Stomach (tissue), 9 donors: ENCODE results near the gene RARG. TPM values are rescaled to one million over a fixed set of nuclear protein-coding genes. Genes with fewer than 3 reads are reported as not detected.

Source experiments
- DNase-seq, 2 donors: peaks; one replicate each; pipeline versions ENCODE4 v3.0.0 to v3.0.0-alpha.2; 2013 to 2019
- H3K27ac ChIP-seq, 5 donors: fragments of 200-600 bp in 4 of 5; sonication (generic) in 4 of 5; one replicate each; pipeline ENCODE4 v1.5.1; 2013 to 2019; ENCODE audit warnings: mild to moderate bottlenecking in 1 of 5, moderate library complexity in 1 of 5
- H3K27me3 ChIP-seq, 3 donors: fragments of 200-600 bp; sonication (generic); one replicate each; pipeline ENCODE4 v1.5.1; 2017 to 2019; ENCODE audit warnings: mixed run types in 1 of 3
- H3K36me3 ChIP-seq, 4 donors: fragments of 200-600 bp; sonication (generic); 1 replicate in 3 of 4; 2 replicates in 1 of 4; pipeline ENCODE4 v1.5.1; 2016 to 2019
- H3K4me1 ChIP-seq, 4 donors: fragments of 200-600 bp; sonication (generic); one replicate each; pipeline ENCODE4 v1.5.1; 2016 to 2019
- H3K4me3 ChIP-seq, 4 donors: fragments of 200-600 bp; sonication (generic) in 3 of 4; one replicate each; pipeline ENCODE4 v1.5.1; 2016 to 2019; ENCODE audit warnings: mild to moderate bottlenecking in 1 of 4
- H3K9me3 ChIP-seq, 4 donors: fragments of 200-600 bp; sonication (generic); one replicate each; pipeline ENCODE4 v1.5.1; 2016 to 2019
- EP300 ChIP-seq: sonication (generic); formaldehyde crosslinking; IDR thresholded peaks from one replicate; pipeline ENCODE4 v1.6.1; 2017; ENCODE audit warnings: antibody characterized with exemption
- POLR2A ChIP-seq, 4 donors: fragments of 450-650 bp; IDR thresholded peaks; one replicate each; pipeline ENCODE4 v1.6.1; 2016; ENCODE audit warnings: antibody characterized with exemption in 4 of 4, control low read depth in 2 of 4, mild to moderate bottlenecking in 1 of 4, moderate library complexity in 1 of 4
- POLR2AphosphoS5 ChIP-seq, 3 donors: sonication (generic); formaldehyde crosslinking; IDR thresholded peaks; one replicate each; pipeline ENCODE4 v1.6.1; 2016; ENCODE audit warnings: antibody characterized with exemption in 3 of 3
- WGBS, 5 donors: extraction: QIAGEN DNeasy Blood & Tissue Kit in 3 of 5; methylation state at CpG; one replicate each; pipeline versions ENCODE4 v1.1.5 to v1.1.7; 2013 to 2018; 5-methylcytosine and 5-hydroxymethylcytosine counted together
- intact Hi-C: fragments of 100-400 bp; cut with DNase I; formaldehyde crosslinking; loops from one replicate; pipeline ENCODE4 v1.15.1; 2023; ENCODE audit warnings: low total_unique reads
- polyA plus RNA-seq, 3 donors: library from polyadenylated mRNA; stranded (reverse); fragments of 200-250 nt; gene quantifications; one replicate each; pipeline ENCODE4 v1.2.3, GENCODE V29; 2013
- total RNA-seq, 5 donors: library from RNA; depleted of rRNA; stranded (reverse); fragments of >200 nt; gene quantifications; one replicate each; pipeline versions ENCODE4 v1.1.0 to v1.2.3, GENCODE V29; 2014 to 2016
- TF ChIP-seq, protein P1 (sequence below), 7 experiments: fragments of 450-650 bp in 4 of 7; fragments of 200-600 bp in 3 of 7; sonication (generic) in 3 of 7; IDR thresholded peaks; one replicate each; pipeline ENCODE4 v1.5.1; 2016 to 2019; ENCODE audit warnings: antibody characterized with exemption in 7 of 7, control low read depth in 2 of 7, mild to moderate bottlenecking in 1 of 7
- donor health status: healthy with polysubstance abuse.
- donor health status: Bipolar disorder and iron deficiency.
- donor health status: healthy.

Gene RARG
- total and polyA plus RNA-seq, 8 donors = 2.0 to 37.7 (median 9.6) TPM

DNA sequence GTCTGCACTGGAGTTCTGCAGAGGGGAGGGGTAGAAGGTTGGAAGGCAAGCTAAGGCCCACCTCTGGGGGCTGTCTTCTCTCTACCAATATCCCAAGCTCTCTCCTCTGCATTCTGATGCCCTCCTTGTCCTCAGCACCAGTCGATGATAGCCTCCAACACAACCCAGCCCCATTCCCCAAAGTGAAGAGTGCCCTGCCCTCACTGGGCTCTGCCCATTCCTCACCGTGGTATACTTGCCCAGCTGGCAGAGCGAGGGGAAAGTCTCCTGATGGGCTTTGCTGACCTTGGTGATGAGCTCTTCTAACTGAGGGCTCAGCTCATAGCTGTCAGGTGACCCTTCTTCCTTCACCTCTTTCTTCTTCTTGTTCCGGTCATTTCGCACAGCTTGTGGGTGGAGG is 17.8 kb downstream of the RARG start:
- intact Hi-C loops = loop anchor here (10.0 kb wide), 1 partner anchor 71 kb away; no protein-coding TSS in a partner anchor
- no peak overlapping the region for H3K4me3 ChIP-seq
- DNase-seq = no peak
- peaks cover 37 to 68% (median 55%) of the 10 kb centered on the region in 4 donors for H3K4me1 ChIP-seq
- H3K27ac ChIP-seq = peak overlapping the region in 3 of 5 donors; percentile 25 to 99 (median 99)
- TF ChIP-seq POLR2AphosphoS5 (IDR thresholded peaks at IDR 0.05) (no peak), POLR2A (IDR thresholded peaks at IDR 0.05) (no peak), EP300 (no peak)
- TF ChIP-seq, protein P1, sequence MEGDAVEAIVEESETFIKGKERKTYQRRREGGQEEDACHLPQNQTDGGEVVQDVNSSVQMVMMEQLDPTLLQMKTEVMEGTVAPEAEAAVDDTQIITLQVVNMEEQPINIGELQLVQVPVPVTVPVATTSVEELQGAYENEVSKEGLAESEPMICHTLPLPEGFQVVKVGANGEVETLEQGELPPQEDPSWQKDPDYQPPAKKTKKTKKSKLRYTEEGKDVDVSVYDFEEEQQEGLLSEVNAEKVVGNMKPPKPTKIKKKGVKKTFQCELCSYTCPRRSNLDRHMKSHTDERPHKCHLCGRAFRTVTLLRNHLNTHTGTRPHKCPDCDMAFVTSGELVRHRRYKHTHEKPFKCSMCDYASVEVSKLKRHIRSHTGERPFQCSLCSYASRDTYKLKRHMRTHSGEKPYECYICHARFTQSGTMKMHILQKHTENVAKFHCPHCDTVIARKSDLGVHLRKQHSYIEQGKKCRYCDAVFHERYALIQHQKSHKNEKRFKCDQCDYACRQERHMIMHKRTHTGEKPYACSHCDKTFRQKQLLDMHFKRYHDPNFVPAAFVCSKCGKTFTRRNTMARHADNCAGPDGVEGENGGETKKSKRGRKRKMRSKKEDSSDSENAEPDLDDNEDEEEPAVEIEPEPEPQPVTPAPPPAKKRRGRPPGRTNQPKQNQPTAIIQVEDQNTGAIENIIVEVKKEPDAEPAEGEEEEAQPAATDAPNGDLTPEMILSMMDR (IDR thresholded peaks at IDR 0.05) = no peak
- WGBS, 5 donors = 76 to 87% (median 84%) methylated on average over 5 of the region's 5 CpGs
- peaks cover 41 to 59% (median 57%) of the 10 kb centered on the region in 4 donors for H3K36me3 ChIP-seq
- no peaks in the 10 kb centered on the region for H3K27me3 ChIP-seq
- no peaks in the 10 kb centered on the region for H3K9me3 ChIP-seq

DNA sequence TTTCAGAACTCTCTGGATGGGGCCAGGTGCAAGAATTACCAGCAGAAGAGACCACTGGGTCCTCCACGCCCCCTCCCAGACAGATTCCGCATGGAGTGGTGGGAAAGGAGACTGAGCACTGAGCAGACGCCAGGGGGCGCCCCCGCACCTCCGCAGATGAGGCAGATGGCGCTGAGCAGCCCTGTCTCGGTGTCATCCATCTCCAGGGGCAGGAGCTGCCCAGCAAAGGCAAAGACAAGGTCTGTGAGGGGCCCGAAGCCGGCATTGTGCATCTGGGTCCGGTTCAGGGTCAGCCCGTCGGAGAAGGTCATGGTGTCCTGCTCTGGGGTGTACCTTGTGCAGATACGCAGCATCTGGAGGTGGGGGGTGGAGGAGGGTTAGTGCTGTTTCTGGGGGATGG is 18.7 kb downstream of the RARG start:
- WGBS, 5 donors = 12 to 17% (median 13%) methylated on average over 11 to 14 of the region's 14 CpGs
- Histone ChIP-seq H3K27me3 (no peaks in the 10 kb centered on the region), H3K4me1 (peaks cover 28 to 68% (median 55%) of the 10 kb centered on the region in 4 donors), H3K36me3 (peaks cover 41 to 59% (median 57%) of the 10 kb centered on the region in 4 donors), H3K9me3 (no peaks in the 10 kb centered on the region), H3K27ac (no peak overlapping the region), H3K4me3 (no peak overlapping the region)
- TF ChIP-seq, protein P1 (IDR thresholded peaks at IDR 0.05) = peak in 6 of 7 experiments; percentile 39 to 96 (median 88)
- TF ChIP-seq EP300 (no peak), POLR2A (IDR thresholded peaks at IDR 0.05) (no peak), POLR2AphosphoS5 (IDR thresholded peaks at IDR 0.05) (peak in 2 of 3 donors; percentile 24 to 58)
- peak; percentile 84 to 93 for DNase-seq
- intact Hi-C loops = loop anchor here (10.0 kb wide), 1 partner anchor 71 kb away; no protein-coding TSS in a partner anchor

DNA sequence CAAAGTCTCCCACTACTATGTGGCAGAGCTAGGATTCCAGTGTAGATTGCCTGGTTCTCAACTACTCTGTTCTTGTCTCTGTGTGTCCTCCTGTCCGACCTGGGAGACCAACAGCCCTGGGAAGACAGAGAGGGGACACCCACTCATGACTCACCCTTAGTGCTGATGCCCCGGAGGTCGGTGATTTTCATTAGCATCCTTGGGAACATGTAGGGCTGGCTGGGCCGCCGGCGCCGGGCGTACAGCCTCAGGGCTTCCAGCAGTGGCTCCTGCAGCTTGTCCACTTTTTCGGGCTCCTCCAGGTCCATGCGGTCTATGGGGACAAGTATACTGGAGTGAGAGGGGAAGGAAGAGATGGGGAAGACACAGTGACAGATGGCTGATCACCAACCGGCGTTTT is 19.1 kb downstream of the RARG start:
- WGBS, 5 donors = 54 to 69% (median 64%) methylated on average over 11 to 12 of the region's 12 CpGs
- peaks cover 24 to 68% (median 53%) of the 10 kb centered on the region in 4 donors for H3K4me1 ChIP-seq
- no peak overlapping the region for H3K4me3 ChIP-seq
- intact Hi-C loops = loop anchor here (10.0 kb wide), 1 partner anchor 72 kb away; no protein-coding TSS in a partner anchor
- no peak overlapping the region for H3K27ac ChIP-seq
- DNase-seq = no peak
- H3K36me3 ChIP-seq = peaks cover 41 to 59% (median 57%) of the 10 kb centered on the region in 4 donors
- no peaks in the 10 kb centered on the region for H3K27me3 ChIP-seq
- no peaks in the 10 kb centered on the region for H3K9me3 ChIP-seq
- TF ChIP-seq, protein P1 (IDR thresholded peaks at IDR 0.05) = no peak
- TF ChIP-seq EP300 (no peak), POLR2A (IDR thresholded peaks at IDR 0.05) (no peak), POLR2AphosphoS5 (IDR thresholded peaks at IDR 0.05) (no peak)

DNA sequence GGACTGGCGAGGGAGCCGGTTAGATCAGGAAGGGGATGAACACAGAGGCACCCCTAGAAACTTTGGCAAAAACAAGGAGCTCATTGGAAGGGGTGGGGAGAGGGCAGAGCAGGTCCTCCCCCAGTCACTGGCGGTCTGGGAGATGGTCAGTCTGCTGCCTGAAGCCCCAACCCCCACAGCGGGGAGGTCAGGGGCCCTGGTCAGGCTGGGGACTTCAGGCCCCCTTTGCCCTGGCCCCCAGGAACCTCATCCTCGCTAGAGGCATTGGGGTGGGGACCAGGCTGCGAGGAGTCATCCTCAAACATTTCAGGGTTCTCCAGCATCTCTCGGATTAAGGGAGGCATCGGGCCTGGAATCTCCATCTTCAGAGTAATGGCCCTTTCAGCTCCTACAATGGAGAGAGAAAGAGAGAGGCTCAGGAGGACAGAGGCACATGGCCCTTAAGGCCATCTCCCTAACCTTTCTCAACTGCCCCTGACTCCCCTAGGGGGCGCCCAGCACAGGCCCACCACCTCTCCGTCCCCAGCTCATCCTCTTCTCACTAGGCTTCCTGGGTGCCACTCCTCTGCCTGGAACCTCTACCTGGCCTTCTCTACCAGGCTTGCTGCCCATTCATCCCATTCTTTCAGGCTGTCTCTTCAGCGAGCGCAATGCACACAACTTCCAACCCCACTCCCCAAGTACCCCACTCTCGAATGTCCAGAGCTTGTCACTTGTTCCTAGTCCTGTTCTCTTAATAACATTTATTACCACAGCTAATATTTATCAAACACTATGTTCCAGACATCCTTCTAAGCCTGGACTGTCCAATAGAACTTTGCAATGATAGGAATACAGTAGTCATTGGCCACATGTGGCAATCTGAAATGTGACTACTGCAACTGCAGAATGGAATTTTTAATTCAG is 20.3 kb downstream of the RARG start:
- peaks cover 12 to 68% (median 43%) of the 10 kb centered on the region in 4 donors for H3K4me1 ChIP-seq
- no peak overlapping the region for H3K27ac ChIP-seq
- TF ChIP-seq POLR2AphosphoS5 (IDR thresholded peaks at IDR 0.05) = no peak
- TF ChIP-seq, protein P1 (IDR thresholded peaks at IDR 0.05) = peak in 1 of 7 experiments; percentile 1
- H3K36me3 ChIP-seq = peaks cover 41 to 59% (median 57%) of the 10 kb centered on the region in 4 donors
- intact Hi-C loops = loop anchor here (10.0 kb wide), 1 partner anchor 73 kb away; no protein-coding TSS in a partner anchor
- no peak overlapping the region for H3K4me3 ChIP-seq
- DNase-seq = peak in 1 of 2 donors; percentile 22
- H3K9me3 ChIP-seq = no peaks in the 10 kb centered on the region
- no peaks in the 10 kb centered on the region for H3K27me3 ChIP-seq
- WGBS, 5 donors = 79 to 91% (median 87%) methylated on average over 9 to 13 of the region's 13 CpGs
